ENCODE data around the gene INPP5A.

DNA sequence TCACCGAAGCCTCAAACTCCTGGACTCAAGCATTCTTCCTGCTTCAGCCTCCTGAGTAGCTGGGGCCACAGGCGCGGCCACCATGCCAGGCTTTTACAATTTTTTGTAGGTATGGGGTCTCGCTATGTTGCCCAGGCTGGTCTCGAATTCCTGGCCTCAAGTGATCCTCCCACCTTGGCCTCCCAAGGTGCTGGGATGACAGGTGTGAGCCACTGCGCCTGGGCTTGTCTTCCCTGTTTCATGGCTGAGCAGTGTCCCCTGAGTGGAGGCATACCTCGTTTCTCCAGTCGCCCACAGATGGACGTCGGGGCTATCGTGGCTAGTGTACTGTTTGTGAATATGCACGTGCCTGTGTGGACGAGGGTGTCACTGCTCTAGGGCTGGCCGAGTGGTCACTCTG, 11.3 kb downstream of the INPP5A start:
- TF ChIP-seq, protein P1, sequence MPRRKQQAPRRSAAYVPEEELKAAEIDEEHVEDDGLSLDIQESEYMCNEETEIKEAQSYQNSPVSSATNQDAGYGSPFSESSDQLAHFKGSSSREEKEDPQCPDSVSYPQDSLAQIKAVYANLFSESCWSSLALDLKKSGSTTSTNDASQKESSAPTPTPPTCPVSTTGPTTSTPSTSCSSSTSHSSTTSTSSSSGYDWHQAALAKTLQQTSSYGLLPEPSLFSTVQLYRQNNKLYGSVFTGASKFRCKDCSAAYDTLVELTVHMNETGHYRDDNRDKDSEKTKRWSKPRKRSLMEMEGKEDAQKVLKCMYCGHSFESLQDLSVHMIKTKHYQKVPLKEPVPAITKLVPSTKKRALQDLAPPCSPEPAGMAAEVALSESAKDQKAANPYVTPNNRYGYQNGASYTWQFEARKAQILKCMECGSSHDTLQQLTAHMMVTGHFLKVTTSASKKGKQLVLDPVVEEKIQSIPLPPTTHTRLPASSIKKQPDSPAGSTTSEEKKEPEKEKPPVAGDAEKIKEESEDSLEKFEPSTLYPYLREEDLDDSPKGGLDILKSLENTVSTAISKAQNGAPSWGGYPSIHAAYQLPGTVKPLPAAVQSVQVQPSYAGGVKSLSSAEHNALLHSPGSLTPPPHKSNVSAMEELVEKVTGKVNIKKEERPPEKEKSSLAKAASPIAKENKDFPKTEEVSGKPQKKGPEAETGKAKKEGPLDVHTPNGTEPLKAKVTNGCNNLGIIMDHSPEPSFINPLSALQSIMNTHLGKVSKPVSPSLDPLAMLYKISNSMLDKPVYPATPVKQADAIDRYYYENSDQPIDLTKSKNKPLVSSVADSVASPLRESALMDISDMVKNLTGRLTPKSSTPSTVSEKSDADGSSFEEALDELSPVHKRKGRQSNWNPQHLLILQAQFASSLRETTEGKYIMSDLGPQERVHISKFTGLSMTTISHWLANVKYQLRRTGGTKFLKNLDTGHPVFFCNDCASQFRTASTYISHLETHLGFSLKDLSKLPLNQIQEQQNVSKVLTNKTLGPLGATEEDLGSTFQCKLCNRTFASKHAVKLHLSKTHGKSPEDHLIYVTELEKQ (CRISPR knock-in tag; IDR thresholded peaks at IDR 0.05): no peak
- TF ChIP-seq TAF1 (IDR thresholded peaks at IDR 0.05; ENCODE audit: control insufficient read depth, extremely low read depth, insufficient read depth, low read length, severe bottlenecking) (no peak), POLR2A (conservative IDR thresholded peaks at IDR 0.05) (no peak), TCF7 (IDR thresholded peaks at IDR 0.05; ENCODE audit: borderline replicate concordance) (no peak), MYNN (IDR thresholded peaks at IDR 0.05) (no peak), MYNN (CRISPR knock-in tag; IDR thresholded peaks at IDR 0.05) (no peak), ZBED1 (IDR thresholded peaks at IDR 0.05) (no peak), TRIM24 (IDR thresholded peaks at IDR 0.05) (no peak), RAD51 (IDR thresholded peaks at IDR 0.05; ENCODE audit: borderline replicate concordance, low read depth) (no peak), ZNF24 (IDR thresholded peaks at IDR 0.05) (no peak)
- TF ChIP-seq, protein P2, sequence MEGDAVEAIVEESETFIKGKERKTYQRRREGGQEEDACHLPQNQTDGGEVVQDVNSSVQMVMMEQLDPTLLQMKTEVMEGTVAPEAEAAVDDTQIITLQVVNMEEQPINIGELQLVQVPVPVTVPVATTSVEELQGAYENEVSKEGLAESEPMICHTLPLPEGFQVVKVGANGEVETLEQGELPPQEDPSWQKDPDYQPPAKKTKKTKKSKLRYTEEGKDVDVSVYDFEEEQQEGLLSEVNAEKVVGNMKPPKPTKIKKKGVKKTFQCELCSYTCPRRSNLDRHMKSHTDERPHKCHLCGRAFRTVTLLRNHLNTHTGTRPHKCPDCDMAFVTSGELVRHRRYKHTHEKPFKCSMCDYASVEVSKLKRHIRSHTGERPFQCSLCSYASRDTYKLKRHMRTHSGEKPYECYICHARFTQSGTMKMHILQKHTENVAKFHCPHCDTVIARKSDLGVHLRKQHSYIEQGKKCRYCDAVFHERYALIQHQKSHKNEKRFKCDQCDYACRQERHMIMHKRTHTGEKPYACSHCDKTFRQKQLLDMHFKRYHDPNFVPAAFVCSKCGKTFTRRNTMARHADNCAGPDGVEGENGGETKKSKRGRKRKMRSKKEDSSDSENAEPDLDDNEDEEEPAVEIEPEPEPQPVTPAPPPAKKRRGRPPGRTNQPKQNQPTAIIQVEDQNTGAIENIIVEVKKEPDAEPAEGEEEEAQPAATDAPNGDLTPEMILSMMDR (IDR thresholded peaks at IDR 0.05 in 2 of 3, conservative IDR thresholded peaks at IDR 0.05 in 1 of 3; ENCODE audit: insufficient read depth in 2 of 3, low read depth in 1 of 3, low read length in 3 of 3): no peak
- TF ChIP-seq, protein P3, sequence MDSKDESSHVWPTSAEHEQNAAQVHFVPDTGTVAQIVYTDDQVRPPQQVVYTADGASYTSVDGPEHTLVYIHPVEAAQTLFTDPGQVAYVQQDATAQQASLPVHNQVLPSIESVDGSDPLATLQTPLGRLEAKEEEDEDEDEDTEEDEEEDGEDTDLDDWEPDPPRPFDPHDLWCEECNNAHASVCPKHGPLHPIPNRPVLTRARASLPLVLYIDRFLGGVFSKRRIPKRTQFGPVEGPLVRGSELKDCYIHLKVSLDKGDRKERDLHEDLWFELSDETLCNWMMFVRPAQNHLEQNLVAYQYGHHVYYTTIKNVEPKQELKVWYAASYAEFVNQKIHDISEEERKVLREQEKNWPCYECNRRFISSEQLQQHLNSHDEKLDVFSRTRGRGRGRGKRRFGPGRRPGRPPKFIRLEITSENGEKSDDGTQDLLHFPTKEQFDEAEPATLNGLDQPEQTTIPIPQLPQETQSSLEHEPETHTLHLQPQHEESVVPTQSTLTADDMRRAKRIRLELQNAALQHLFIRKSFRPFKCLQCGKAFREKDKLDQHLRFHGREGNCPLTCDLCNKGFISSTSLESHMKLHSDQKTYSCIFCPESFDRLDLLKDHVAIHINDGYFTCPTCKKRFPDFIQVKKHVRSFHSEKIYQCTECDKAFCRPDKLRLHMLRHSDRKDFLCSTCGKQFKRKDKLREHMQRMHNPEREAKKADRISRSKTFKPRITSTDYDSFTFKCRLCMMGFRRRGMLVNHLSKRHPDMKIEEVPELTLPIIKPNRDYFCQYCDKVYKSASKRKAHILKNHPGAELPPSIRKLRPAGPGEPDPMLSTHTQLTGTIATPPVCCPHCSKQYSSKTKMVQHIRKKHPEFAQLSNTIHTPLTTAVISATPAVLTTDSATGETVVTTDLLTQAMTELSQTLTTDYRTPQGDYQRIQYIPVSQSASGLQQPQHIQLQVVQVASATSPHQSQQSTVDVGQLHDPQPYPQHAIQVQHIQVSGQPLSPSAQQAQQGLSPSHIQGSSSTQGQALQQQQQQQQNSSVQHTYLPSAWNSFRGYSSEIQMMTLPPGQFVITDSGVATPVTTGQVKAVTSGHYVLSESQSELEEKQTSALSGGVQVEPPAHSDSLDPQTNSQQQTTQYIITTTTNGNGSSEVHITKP (IDR thresholded peaks at IDR 0.05; ENCODE audit: partially characterized antibody): no peak
- TF ChIP-seq, protein P4, sequence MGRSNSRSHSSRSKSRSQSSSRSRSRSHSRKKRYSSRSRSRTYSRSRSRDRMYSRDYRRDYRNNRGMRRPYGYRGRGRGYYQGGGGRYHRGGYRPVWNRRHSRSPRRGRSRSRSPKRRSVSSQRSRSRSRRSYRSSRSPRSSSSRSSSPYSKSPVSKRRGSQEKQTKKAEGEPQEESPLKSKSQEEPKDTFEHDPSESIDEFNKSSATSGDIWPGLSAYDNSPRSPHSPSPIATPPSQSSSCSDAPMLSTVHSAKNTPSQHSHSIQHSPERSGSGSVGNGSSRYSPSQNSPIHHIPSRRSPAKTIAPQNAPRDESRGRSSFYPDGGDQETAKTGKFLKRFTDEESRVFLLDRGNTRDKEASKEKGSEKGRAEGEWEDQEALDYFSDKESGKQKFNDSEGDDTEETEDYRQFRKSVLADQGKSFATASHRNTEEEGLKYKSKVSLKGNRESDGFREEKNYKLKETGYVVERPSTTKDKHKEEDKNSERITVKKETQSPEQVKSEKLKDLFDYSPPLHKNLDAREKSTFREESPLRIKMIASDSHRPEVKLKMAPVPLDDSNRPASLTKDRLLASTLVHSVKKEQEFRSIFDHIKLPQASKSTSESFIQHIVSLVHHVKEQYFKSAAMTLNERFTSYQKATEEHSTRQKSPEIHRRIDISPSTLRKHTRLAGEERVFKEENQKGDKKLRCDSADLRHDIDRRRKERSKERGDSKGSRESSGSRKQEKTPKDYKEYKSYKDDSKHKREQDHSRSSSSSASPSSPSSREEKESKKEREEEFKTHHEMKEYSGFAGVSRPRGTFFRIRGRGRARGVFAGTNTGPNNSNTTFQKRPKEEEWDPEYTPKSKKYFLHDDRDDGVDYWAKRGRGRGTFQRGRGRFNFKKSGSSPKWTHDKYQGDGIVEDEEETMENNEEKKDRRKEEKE (IDR thresholded peaks at IDR 0.05; ENCODE audit: borderline replicate concordance in 1 of 2, control insufficient read depth in 1 of 2, low read depth in 2 of 2, low read length in 1 of 2): no peak

Measured in K562 (cell line).